NCI-H82 treated with DMSO at 0.1 percent for 48 hours (cell line): ENCODE measurements around the gene MECR.

ENCODE experiments used
- DNase-seq: peaks from one replicate; lab custom pipeline; 2025; ENCODE audit not compliant: unreplicated experiment; lab: John Stamatoyannopoulos, UW

Gene MECR, protein sequence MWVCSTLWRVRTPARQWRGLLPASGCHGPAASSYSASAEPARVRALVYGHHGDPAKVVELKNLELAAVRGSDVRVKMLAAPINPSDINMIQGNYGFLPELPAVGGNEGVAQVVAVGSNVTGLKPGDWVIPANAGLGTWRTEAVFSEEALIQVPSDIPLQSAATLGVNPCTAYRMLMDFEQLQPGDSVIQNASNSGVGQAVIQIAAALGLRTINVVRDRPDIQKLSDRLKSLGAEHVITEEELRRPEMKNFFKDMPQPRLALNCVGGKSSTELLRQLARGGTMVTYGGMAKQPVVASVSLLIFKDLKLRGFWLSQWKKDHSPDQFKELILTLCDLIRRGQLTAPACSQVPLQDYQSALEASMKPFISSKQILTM

GRCh38 chr1:29230553-29231378 is at the start of gene MECR:
MECR (minus strand) TSS chr1:29230934; CDS start chr1:29230906, 28 bp downstream.
- peak; percentile 79 for DNase-seq

DNA sequence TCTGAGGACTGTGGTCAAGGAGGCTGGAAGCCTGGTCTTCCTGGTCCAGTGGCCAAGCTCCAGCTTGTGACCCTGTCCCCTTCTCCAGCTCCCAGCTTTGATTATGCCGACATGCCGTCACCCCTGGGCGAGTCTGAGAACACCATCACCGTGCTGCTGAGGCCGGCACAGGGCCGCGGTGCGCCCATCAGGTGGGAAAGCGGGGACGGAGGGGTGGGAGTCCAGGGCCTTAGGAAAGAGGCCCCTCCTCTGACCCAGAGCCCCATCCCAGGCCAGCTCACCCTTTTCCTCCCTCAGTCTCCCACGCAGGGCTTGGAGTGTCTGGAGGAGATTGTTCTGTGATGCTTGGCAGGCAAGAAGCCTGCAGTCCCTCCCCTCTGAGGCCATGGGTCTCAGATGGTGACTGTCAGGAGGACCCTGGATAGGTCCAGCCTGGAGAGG is 49.2 kb upstream of the MECR start:
- no peak for DNase-seq

- DNase-seq: no peak
Measured at GRCh38 chr1:29279406-29279805, 48.7 kb upstream of the MECR start.

DNA sequence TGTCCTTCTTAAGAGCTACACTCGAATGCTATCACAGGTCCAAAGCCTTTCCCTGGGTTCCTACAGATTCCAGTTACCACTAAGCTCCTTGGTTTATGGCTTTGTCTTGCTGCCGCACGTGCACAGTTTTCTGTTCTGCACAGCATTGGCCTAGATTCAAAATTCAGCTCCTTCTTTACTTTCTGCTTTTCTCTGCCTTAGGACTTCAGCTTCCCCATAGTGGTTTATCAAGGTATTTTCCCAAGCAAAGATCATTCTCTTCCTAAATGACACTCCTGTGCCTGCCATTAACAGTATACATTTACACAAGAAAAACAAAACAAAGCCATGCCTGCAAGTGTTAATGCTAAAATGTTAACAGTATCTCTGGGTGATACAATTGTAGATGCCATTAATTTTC is 47.4 kb upstream of the MECR start:
- DNase-seq: no peak

- no peak for DNase-seq
Measured at GRCh38 chr1:29275435-29275834, 44.7 kb upstream of the MECR start.

DNA sequence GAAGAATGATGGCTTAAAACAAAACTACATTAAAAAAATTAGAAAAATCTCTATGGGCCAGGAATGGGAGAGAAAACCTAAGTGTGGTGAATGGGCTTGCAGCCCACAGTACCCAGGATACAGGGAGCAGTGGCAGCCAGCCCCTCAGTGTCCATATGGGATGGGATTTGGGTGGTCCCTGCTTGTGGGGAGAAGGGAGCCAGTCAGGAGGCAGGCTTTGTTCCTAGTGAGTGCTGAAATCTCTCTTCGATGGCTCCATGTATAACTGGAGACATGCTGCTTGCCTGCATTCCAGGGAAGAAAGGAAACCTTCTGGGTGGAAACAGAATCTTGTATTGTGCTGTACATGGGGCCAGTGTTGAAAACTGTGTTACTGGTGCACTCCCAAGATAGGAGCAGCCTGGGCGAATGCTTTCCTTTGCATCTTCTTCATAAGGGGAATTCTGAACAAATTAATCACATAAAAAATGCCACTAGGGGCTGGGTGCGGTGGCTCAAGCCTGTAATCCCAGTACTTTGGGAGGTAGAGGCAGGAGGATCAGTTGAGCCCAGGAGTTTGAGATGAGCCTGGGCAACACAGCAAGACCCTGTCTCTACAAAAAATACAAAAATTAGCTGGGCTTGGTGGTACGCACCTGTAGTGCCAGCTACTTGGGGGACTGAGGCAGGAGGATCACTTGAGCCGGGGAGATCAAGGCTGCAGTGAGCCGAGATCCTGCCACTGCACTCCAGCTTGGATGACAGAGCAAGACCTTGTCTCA is 41.6 kb upstream of the MECR start:
- DNase-seq: no peak

DNA sequence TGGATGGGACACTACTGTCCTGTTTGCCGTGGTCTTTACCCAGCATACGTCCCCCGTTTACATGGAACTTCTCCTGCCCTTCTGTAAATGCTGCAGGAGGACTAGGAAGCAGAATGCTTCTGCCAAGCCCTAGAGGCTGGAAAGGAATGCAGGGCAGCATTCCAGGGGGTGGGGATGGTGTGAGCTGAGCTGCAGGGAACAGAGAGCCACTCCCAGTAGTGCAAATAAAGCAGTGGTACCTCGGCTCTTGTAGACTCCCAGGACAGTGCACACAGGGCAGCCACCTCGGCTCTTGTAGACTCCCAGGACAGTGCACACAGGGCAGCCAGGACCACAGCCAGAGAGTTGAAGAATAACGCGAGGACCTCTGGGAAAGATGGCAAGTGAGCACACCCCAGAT is 41.0 kb upstream of the MECR start:
- DNase-seq: no peak

DNA sequence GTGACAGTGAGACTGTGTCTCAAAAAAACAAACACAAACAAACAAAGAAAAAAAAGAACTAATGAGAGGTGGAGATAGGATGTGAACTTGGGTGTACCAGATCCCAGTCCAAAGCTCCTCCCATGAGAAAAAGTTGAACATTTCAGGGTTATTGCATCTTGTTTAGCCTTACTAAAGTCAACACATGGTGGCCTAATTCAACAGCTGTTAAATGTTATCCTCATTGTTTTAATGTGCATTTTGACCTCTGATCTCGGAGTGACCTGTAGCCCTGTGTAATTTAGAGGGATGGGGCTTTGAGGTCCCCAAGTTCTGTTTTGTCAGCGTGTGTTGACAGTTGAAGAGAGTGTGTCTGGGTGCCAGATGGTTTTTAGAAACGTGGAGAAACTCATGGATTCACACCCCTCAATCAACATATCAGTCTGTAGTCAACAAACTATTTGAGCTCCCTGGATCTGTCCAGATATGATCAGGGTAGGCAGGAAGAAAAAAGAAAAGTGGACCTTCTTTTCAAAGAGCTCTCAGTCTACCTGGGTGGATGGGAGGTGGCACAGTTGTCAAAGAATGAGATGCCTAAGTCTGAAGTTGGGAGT is 40.3 kb upstream of the MECR start:
- no peak for DNase-seq

DNA sequence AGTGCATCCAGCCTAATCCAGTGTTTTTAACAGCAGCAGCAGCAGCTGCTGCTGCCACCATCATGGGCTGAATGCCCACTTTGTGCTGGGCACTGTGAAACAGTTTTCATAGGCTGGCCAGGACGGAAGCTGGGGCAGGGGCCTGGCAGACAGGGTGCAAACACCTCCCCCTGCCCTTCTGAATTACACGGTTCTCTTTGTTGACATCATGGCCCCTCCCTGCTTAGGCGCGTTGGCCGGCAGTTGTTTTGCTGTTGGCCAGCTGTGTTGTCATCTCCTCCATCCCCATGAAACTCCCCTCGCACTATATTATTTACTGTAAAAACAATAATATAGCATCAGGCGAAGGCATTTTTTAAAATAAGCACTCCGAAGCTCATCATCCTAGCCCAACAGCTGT is 38.6 kb upstream of the MECR start:
- DNase-seq: no peak

DNA sequence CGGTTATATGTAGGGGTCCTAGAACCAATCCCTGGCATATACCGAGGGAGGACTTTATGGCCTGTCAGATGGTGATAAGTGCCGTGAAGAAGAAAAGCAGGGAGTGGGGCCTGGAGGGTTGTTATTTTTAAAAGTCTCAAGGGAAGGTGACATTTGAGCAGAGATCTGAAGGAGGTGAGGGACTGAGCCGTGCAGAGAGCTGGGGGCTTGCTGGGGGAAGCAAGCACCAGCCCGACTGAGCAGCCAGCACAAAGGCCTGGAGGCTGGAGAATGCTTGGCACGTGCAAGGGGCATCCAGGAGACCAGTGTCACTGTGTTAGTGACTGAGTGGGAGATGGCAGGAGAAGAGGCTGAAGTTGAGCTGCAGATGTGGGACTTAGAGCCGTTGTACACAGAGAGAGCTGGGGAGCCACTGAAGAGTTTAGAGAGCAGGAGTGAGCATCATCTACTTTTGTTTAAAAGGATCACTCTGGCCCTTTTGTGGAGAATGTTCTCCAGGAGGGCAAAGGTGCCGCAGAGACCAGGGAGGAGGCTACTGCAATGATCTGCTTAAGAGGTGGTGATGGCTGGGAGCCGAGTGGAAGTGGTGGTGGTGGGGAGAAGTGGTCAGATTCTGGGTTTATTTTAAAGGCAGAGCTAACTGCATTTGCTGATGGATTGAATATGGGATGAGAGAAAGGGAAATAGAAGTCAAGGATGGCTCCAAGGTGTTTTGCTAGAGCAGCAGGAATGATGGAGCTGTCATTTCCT is 36.8 kb upstream of the MECR start:
- DNase-seq: no peak

DNA sequence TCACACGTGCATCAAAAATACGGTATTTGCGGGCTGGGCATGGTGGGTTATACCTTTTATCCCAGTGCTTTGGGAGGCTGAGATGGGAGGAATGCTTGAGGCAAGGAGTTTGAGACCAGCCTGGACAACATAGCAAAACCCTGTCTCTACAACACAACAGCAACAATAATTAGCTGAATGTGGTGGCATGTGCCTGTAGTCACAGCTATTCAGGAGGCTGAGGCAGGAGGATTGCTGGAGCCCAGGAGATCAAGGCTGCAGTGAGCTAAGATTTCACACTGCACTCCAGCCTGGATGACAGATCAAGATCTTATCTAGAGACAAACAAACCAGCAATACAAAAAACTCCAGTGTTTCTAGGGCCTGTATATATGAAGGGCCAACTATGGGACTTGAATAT is 36.2 kb upstream of the MECR start:
- no peak for DNase-seq

DNA sequence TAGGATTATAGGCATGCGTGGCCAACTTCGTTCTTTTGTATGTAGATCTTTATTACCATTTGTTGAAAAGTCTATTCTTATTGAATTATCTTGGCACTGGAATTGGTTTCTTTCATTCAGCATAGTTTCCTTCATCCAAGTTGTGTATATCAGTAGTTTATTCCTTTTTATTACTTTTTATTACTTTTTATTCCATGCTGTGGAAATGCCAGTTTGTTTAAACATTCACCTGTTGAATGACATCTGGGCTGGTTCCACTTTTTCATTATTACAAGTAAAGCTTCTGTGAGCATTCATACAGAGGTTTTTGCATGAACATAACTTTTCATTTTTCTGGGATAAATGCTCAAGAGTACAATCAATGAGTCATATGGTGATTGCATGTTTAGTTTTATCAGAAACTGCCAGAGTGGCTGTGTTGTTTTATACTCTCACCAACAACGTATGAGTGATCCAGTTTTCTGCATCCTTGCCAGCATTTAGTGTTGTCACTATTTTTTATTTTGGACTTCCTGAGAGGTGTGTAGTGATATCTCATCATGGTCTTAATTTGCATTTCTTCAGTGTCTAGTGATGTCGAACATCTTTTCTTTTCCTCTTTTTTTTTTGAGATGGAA is 34.1 kb upstream of the MECR start:
- DNase-seq: no peak

DNA sequence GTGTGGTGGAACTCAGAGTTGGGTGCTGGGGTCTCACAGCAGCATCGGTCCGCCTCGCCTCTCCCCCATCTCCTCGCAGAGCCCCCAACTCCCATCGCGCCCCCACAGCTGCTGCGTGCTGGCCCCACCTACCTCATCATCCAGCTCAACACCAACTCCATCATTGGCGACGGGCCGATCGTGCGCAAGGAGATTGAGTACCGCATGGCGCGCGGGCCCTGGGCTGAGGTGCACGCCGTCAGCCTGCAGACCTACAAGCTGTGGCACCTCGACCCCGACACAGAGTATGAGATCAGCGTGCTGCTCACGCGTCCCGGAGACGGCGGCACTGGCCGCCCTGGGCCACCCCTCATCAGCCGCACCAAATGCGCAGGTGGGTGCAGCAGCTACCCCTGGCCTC is 29.8 kb upstream of the MECR start:
- DNase-seq: no peak

DNA sequence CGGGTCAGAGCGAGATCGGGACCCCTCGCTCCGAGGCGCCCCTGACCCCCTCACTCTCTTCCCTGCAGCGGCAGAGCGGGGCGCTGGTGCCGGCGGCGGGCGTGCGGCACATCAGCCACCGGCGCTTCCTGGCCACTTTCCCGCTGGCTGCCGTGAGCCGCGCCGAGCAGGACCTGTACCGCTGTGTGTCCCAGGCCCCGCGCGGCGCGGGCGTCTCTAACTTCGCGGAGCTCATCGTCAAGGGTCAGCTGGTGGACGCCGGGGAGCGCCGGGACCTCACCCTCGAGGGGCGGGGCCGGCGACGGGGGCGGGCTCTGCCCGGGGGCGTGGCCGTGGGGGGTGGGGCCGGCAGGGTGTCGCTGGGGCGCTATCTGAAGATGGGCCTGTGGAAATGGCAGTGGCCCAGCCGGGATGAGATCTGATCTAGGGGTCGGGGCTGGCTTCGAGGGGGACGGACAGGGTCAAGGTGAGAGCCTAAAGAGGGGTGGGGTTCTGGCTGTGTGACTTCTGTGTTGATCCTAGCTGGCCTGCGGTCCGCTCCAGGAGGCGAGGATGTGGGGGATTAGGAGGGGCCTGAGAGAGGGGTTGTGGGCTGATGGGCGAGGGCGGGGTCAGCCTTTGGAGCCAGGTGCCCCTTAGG is 29.2 kb upstream of the MECR start:
- DNase-seq: no peak

GRCh38 chr1:29258976-29259801 is 28.5 kb upstream of the MECR start:
- no peak for DNase-seq

- no peak for DNase-seq
Measured at GRCh38 chr1:29258189-29258975, 27.6 kb upstream of the MECR start.

DNA sequence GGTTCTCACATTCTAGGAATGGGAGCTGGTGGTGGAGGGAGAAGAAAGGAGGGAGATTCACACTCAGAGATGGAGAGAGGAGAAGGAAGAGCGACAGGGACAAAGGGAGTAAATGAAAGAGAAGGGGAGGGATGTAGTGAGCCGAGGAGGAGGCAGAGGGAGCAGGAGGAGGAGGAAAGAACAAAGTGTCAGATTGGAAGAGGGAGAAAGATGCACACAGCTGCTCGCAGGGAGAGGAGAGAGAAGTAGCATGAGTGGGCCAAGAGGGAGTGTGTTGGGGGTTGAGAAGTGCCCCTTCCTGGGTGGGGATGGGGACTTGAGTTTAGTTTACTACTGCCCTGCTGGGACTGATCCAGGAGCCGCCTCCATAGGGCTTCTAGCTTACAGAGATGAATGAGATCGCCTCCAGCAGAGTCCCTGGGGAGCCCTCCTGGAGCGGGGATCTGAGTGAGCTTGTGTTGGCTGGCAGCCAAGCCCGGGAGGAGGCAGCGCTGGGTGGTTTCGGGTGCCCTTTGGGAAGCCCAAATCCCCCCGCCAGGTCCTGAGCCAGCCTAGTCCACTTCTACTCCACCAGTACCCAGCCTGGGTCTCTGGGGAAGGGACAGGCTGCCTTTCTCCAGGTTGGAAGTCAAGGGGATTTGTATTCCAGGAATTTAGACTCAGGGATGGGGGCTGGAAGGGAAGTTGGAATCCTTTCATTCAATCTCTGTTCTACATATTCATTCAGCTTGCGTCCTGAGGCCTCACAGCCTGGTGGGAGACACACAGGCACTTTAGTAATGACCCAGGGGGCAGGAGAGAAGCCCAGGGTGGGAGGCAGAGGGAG is 26.5 kb upstream of the MECR start:
- DNase-seq: peak; percentile 81
